Measurements from ENCODE around the gene MCC.

Gene MCC

DNA sequence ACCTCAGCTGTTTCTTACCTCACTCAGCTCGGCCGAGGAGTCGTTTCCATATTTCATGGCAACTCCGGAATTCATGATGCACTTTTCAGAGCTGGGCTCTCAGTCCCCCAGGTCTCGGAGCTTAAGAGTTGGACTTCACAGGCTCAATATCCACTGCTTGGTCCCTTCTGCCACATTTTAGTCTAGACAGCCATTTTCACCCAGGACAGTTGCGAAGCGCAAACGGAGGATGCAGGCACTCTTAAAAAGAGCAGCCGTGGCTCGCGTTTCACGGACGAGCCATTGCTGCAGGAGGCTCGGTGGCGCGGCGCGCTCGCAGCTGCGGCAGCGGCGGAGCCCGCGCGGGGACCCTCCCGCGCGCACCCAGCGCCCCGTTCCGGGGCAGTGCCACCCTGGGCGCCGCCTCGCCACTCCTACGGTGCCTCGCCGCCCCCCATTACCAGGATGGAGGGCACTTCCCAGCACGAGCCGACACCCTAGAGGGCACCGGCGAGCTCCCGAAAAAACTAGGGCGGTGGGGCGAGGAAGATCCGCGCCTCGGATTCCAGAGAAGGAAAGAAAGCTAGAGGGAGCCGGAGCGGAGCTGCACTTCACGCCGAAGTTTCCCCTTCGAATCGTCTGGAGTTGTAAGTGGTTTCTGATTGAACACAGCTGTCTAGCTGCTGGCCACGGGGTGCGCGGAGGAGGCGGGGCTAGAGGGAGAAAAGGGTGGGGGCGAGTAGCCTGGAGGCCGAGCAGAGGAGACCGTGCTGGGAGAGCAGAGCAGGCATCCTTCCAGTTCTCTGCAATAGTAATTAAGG lies 193.7 kb downstream of the MCC start:
- H3K4me3 ChIP-seq (ENCODE audit: low read length) = peak overlapping the region; percentile 91
- TF ChIP-seq CTCF (conservative IDR thresholded peaks at IDR 0.05; ENCODE audit: low read depth, low read length) = no peak
- DNase-seq (ENCODE audit: low read depth) = peak; percentile 57

DNA sequence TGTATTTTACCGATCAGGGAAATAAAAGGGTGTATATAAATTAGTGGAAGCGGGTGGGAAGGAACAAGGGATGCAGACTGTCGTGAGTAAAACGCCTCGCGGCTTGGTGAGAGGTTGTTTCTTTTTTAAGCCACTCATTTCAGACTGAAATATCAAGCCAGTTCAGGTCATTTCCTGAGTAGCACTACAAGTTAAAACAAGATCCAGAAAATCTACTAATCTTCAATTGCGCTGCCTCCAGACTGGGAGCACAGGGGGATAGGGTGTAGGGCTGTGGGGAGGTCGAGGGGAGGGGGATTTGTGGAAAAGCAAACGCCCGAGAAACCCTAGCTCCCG lies 194.3 kb downstream of the MCC start:
- TF ChIP-seq CTCF (conservative IDR thresholded peaks at IDR 0.05; ENCODE audit: low read depth, low read length) = no peak
- H3K4me3 ChIP-seq (ENCODE audit: low read length) = peak overlapping the region; percentile 91
- DNase-seq (ENCODE audit: low read depth) = no peak

DNA sequence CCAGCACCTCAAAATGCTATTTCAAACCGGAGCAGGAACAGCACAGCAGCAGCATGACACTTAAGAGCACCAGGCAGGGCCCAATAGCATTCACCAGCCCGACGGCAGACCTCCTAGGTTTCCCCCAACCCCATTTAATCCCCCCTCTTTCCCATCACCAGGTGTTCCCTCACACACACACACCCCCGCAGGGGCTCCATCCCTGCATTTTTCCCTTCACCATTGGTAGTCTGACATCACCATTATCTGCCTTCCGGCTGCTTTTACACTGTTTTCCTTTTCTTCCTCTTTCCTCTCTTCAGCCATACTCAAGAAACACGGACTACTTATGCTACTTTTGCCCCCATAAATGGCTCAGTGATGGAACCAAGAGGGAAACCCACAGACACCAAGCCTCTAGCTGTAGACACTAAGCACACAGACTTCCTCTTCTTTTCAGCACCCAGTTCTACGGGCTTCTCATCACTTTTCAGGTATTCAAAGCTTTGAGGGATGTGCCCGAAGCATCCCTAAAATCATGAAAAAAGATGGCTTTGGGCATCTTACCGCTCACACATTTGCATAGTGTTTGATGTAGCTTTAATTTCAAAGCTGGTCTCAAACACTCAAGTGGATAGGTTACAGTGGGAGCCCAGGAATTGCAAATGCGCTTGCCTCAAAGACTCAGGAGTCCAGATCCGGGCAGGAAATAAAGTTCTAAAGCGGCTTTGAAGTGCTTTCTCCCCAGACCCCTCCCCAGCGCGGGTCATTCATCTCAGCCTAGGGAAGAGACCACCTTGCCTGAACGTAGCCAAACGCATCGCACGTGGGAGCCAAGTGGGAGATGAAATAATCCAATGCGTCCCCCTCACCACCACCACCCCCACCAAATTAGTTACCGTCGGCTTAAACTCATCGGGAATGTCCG lies 194.9 kb downstream of the MCC start:
- TF ChIP-seq CTCF (conservative IDR thresholded peaks at IDR 0.05; ENCODE audit: low read depth, low read length) = no peak
- peak overlapping the region; percentile 91 for H3K4me3 ChIP-seq (ENCODE audit: low read length)
- DNase-seq (ENCODE audit: low read depth) = no peak

DNA sequence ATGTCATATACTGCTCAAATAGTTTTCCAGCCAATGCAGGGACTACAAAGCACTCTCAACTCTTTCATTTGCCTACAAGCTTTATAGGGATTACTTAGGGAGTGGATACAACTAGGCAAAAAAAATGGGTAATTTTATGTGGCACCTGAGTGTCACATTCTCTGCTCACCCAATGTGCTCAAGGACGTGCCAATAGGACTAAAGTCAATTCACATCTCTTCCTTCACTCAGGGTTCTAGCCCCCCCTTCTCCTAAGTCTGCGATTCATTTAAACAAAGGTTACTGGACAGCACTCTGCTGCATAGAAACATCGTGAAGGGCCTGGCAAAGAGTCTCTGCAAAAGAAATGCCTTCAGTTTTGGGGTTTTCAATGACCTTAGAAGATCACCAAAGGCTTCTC lies 195.8 kb downstream of the MCC start:
- no peak for TF ChIP-seq CTCF (conservative IDR thresholded peaks at IDR 0.05; ENCODE audit: low read depth, low read length)
- H3K4me3 ChIP-seq (ENCODE audit: low read length) = peak overlapping the region; percentile 91
- DNase-seq (ENCODE audit: low read depth) = no peak

- TF ChIP-seq CTCF (conservative IDR thresholded peaks at IDR 0.05; ENCODE audit: low read depth, low read length) = no peak
- H3K4me3 ChIP-seq (ENCODE audit: low read length) = no peak overlapping the region
- DNase-seq (ENCODE audit: low read depth) = no peak
Measured at GRCh38 chr5:113283558-113283957, 204.7 kb downstream of the MCC start.

GRCh38 chr5:113282472-113282871 lies 205.8 kb downstream of the MCC start:
- no peak overlapping the region for H3K4me3 ChIP-seq (ENCODE audit: low read length)
- DNase-seq (ENCODE audit: low read depth) = no peak
- no peak for TF ChIP-seq CTCF (conservative IDR thresholded peaks at IDR 0.05; ENCODE audit: low read depth, low read length)
